Epithelial cell of esophagus (primary cell): ENCODE results near the gene PCDHGA1.
A peak's percentile ranks its signal among the peaks of the same experiment; 100 is the strongest.

ENCODE experiments used
- DNase-seq: peaks from one replicate; pipeline ENCODE4 v3.0.0; 2010; ENCODE audit warnings: low read depth
- H3K4me3 ChIP-seq: 2 replicates; pipeline ENCODE4 v1.5.1; 2011; ENCODE audit warnings: mild to moderate bottlenecking, low read length, control low read depth
- CTCF ChIP-seq: IDR thresholded peaks from 2 replicates; pipeline ENCODE4 v1.5.1; 2011; ENCODE audit warnings: low read depth, mild to moderate bottlenecking, low read length, control low read depth, inconsistent platforms; ENCODE audit not compliant: insufficient read depth; ENCODE audit errors: missing control alignments

PCDHGA1 gene

DNA sequence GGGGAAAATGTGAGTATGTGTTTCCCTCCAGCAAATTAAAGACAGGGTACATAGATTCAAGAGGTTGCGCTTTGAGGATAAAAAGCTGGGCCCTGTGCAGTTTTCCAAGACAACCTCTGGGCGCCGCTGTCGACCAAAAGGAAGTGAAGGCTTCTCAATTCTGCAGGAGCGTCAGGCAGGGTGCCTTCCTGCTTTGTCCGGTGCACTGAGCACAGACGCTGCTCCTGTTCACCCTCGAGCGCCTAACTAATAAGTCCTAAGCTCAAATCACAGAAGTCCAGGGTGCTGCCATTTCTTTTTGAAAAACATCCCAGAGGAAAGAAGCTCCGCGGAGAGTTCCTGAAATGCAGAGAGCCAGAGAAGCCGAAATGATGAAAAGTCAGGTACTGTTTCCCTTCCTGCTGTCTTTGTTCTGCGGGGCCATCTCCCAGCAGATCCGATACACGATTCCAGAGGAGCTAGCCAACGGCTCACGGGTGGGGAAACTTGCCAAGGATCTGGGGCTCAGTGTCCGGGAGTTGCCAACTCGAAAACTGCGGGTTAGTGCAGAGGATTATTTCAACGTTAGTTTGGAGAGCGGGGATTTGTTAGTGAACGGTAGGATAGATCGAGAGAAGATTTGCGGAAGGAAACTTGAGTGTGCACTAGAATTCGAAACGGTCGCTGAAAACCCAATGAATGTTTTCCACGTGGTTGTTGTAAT lies 19.8 kb downstream of the PCDHGA1 start, which contains the start of gene PCDHGB1:
PCDHGB1 (plus strand) TSS at position 183 of the 703 bp plus-strand sequence; CDS start at position 345, 162 bp downstream.
- DNase-seq = peak; percentile 38
- peak within 1 kb of the TSS; percentile 15 for H3K4me3 ChIP-seq
- TF ChIP-seq CTCF = peak; percentile 42

DNA sequence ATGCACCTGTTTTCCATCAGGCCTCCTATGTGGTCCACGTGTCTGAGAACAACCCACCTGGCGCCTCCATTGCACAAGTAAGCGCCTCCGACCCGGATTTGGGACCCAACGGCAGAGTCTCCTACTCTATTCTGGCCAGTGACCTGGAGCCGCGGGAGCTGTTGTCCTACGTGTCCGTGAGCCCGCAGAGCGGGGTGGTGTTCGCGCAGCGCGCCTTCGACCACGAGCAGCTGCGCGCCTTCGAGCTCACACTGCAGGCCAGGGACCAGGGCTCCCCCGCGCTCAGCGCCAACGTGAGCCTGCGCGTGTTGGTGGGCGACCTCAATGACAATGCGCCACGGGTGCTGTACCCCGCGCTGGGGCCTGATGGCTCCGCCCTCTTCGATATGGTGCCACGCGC lies 21.3 kb downstream of the PCDHGA1 start:
- no peak for DNase-seq
- H3K4me3 ChIP-seq = no peak overlapping the region
- no peak for TF ChIP-seq CTCF

DNA sequence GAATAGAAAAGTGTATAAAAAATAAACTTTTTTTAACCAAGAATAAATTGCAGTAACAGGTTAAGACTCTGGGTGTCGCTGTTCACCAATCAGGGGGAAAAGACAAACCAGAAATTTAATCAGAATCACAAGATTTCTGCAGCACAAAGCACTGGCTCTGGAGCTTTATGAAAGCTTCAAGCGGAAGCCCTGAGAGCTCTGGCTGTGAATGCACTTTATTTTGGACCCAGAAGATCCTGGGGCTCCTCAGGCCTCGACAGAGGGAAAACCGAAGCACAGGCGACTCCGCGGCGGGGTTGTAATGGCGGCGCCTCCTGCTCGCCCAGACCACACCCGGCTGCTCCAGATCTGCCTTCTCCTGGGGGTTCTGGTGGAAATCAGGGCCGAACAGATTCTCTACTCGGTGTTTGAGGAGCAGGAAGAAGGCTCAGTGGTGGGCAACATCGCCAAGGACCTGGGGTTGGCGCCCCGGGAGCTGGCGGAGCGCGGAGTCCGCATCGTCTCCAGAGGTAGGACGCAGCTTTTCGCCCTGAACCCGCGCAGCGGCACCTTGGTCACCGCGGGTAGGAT lies 24.7 kb downstream of the PCDHGA1 start, which contains the start of gene PCDHGA4:
PCDHGA4 (plus strand) TSS at position 122 of the 570 bp plus-strand sequence; CDS start at position 209, 87 bp downstream.
- DNase-seq = no peak
- peak; percentile 26 for TF ChIP-seq CTCF
- peak within 1 kb of the TSS; percentile 6 for H3K4me3 ChIP-seq

- TF ChIP-seq CTCF = no peak
- DNase-seq = no peak
- no peak overlapping the region for H3K4me3 ChIP-seq
Measured at GRCh38 chr5:141355641-141356040, 25.3 kb downstream of the PCDHGA1 start.

DNA sequence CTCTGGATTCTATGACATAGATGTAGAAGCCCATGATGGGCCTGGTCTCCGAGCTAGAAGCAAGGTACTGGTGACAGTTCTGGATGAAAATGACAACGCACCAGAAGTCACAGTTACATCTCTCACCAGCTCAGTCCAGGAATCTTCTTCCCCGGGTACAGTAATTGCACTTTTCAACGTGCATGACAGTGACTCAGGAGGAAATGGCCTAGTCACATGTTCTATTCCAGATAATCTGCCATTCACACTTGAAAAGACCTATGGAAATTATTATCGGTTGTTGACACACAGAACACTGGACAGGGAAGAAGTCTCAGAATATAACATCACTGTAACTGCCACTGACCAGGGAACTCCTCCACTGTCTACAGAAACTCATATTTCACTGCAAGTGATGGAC lies 25.8 kb downstream of the PCDHGA1 start:
- no peak for DNase-seq
- no peak overlapping the region for H3K4me3 ChIP-seq
- TF ChIP-seq CTCF = no peak

DNA sequence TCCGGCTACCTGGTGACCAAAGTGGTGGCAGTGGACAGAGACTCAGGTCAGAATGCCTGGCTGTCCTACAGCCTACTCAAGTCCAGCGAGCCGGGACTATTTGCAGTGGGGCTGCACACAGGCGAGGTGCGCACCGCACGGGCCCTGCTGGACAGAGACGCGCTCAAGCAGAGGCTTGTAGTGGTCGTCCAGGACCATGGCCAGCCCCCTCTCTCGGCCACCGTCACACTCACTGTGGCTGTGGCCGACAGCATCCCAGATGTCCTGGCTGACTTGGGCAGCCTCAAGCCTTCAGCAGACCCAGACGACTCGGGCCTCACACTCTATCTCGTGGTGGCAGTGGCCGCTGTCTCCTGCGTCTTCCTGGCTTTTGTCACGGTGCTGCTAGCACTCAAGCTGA lies 26.6 kb downstream of the PCDHGA1 start:
- DNase-seq = no peak
- no peak overlapping the region for H3K4me3 ChIP-seq
- no peak for TF ChIP-seq CTCF
